Measurements from ENCODE around the gene PIGK. TPM values are rescaled to one million over a fixed set of nuclear protein-coding genes. Genes with fewer than 3 reads are reported as not detected.

PIGK gene
- total RNA-seq, 1 experiment from 2014 or later = 23.3 TPM

- intact Hi-C loops (cut with micrococcal nuclease) = no loop called here
- CTCF ChIA-PET = no interaction called here
- ATAC-seq = no peak
Observed at GRCh38 chr1:77063118-77063517, 156.1 kb downstream of the PIGK start.

More at GRCh38 chr1:77063118-77063517, 156.1 kb downstream of the PIGK start:
- no peak for DNase-seq (ENCODE audit: low read depth, low spot score)
- ChIA-PET POLR2A (no interaction called here), RAD21 (ENCODE audit: low non-redundant PET in 1 of 2, low total read pairs in 2 of 2, uncharacterized antibody in 2 of 2, unreplicated experiment in 2 of 2) (no interaction called here)
- no peaks in the 10 kb centered on the region for H3K79me2 ChIP-seq (ENCODE audit: insufficient read depth, low read length)
- peaks cover 0 to 7% of the 10 kb centered on the region in 2 experiments; a peak in 2 of 4 replicates for H3K4me1 ChIP-seq (ENCODE audit: control insufficient read depth in 1 of 2, insufficient read depth in 2 of 2, low read length in 2 of 2)
- H4K20me1 ChIP-seq (ENCODE audit: insufficient read depth) = no peaks in the 10 kb centered on the region
- TF ChIP-seq REST (IDR thresholded peaks at IDR 0.05; ENCODE audit: low read depth) = peak; percentile 65
- no peak for TF ChIP-seq EZH2 (IDR thresholded peaks at IDR 0.05)
- no peak overlapping the region for H3K27ac ChIP-seq (ENCODE audit: low read depth, low read length)
- no peaks in the 10 kb centered on the region for H3K36me3 ChIP-seq (ENCODE audit: control insufficient read depth in 1 of 2, insufficient read depth in 2 of 2, low read length in 2 of 2)
- H2AFZ ChIP-seq (ENCODE audit: low read depth, low read length, poor library complexity, severe bottlenecking) = no peak overlapping the region
- H3K4me3 ChIP-seq (replicated peaks in 1 of 2; ENCODE audit: low read depth in 1 of 2, low read length in 2 of 2) = no peak overlapping the region
- H3K4me2 ChIP-seq (ENCODE audit: low read length) = no peak overlapping the region
- no peaks in the 10 kb centered on the region for H3K9me3 ChIP-seq (ENCODE audit: control insufficient read depth in 1 of 2, insufficient read depth in 1 of 2, low read depth in 1 of 2, low read length in 2 of 2)
- no peak overlapping the region for H3K9ac ChIP-seq (ENCODE audit: low read length)
- no peaks in the 10 kb centered on the region for H3K27me3 ChIP-seq (ENCODE audit: insufficient read depth, low read length)
- no TSS peak for BruUV-seq (replicated peaks)
- H3K9me2 ChIP-seq (ENCODE audit: insufficient read depth) = no peaks in the 10 kb centered on the region

All from HCT116 (cell line).